OCI-LY1 (cell line): ENCODE measurements around the gene ITGB4.

Experiments
- H2AFZ ChIP-seq: fragments of 200-600 bp; sonication (generic), shearing (Covaris generic); 2 replicates; pipeline ENCODE4 v1.6.0; 2014; ENCODE audit warnings: antibody characterized with exemption, mild to moderate bottlenecking, low read length
- H3F3A ChIP-seq: fragments of 200-600 bp; sonication (generic), shearing (Covaris generic); 2 replicates; pipeline ENCODE4 v1.6.0; 2014; ENCODE audit warnings: mild to moderate bottlenecking, antibody characterized with exemption, low read length, moderate library complexity; ENCODE audit not compliant: insufficient read depth
- H3K27ac ChIP-seq: fragments of 200-600 bp; sonication (generic); 2 replicates; pipeline ENCODE4 v1.5.1; 2014; ENCODE audit warnings: low read length, mixed run types, mild to moderate bottlenecking, low read depth; ENCODE audit not compliant: poor library complexity, severe bottlenecking
- H3K27me3 ChIP-seq: fragments of 200-600 bp; sonication (generic); 2 replicates; pipeline ENCODE4 v1.6.0; 2014; ENCODE audit warnings: antibody characterized with exemption, mild to moderate bottlenecking, low read length, moderate library complexity; ENCODE audit not compliant: insufficient read depth
- H3K36me3 ChIP-seq: fragments of 200-600 bp; sonication (generic); 2 replicates; pipeline ENCODE4 v1.6.1; 2014; ENCODE audit warnings: mild to moderate bottlenecking, antibody characterized with exemption, low read length, moderate library complexity, mixed read lengths; ENCODE audit not compliant: insufficient read depth
- H3K4me1 ChIP-seq: fragments of 200-600 bp; sonication (generic); 2 replicates; pipeline ENCODE4 v1.5.1; 2014; ENCODE audit warnings: mild to moderate bottlenecking, low read length, moderate library complexity; ENCODE audit not compliant: insufficient read depth, severe bottlenecking
- H3K4me2 ChIP-seq: fragments of 200-600 bp; sonication (generic), shearing (Covaris generic); 2 replicates; pipeline ENCODE4 v1.6.1; 2014; ENCODE audit warnings: low read length
- H3K4me3 ChIP-seq: fragments of 200-600 bp; sonication (generic); 2 replicates; pipeline ENCODE4 v1.5.1; 2014; ENCODE audit warnings: low read length, low read depth, mild to moderate bottlenecking, mixed read lengths; ENCODE audit not compliant: poor library complexity, severe bottlenecking
- H3K79me2 ChIP-seq: fragments of 200-600 bp; shearing (Covaris generic); 2 replicates; pipeline ENCODE4 v1.6.1; 2016; ENCODE audit warnings: mixed run types, low read length, mixed read lengths; ENCODE audit not compliant: insufficient read depth
- H3K9ac ChIP-seq: fragments of 200-600 bp; sonication (generic), shearing (Covaris generic); 2 replicates; pipeline ENCODE4 v1.6.1; 2014; ENCODE audit warnings: mild to moderate bottlenecking, low read length, mixed read lengths
- H3K9me2 ChIP-seq: fragments of 200-600 bp; sonication (generic), shearing (Covaris generic); 2 replicates; pipeline ENCODE4 v1.6.1; 2014; ENCODE audit warnings: low read depth, mild to moderate bottlenecking, low read length, mixed read lengths
- H3K9me3 ChIP-seq: fragments of 200-600 bp; shearing (Covaris generic); 2 replicates; pipeline ENCODE4 v1.6.1; 2014; ENCODE audit warnings: low read length, mixed read lengths
- H4K20me1 ChIP-seq: fragments of 200-600 bp; sonication (generic), shearing (Covaris generic); 2 replicates; pipeline ENCODE4 v1.6.0; 2016; ENCODE audit warnings: mild to moderate bottlenecking, low read length; ENCODE audit not compliant: insufficient read depth
- CTCF ChIP-seq: fragments of 200-600 bp; sonication (generic), shearing (Covaris generic); IDR thresholded peaks from 2 replicates; pipeline ENCODE4 v1.5.1; 2017; ENCODE audit warnings: mild to moderate bottlenecking, antibody characterized with exemption, low read length, moderate library complexity, mixed read lengths
- EZH2 ChIP-seq: fragments of 200-600 bp; sonication (generic), shearing (Covaris generic); IDR thresholded peaks from 2 replicates; pipeline ENCODE4 v1.8.0; 2017; ENCODE audit warnings: borderline replicate concordance, mixed run types, mild to moderate bottlenecking, antibody characterized with exemption, low read length, moderate library complexity, mixed read lengths

The ITGB4 gene

GRCh38 chr17:75795820-75796607 is 74.8 kb downstream of the ITGB4 start:
- H3K27ac ChIP-seq: no peak overlapping the region
- no peaks in the 10 kb centered on the region for H3K4me1 ChIP-seq
- H4K20me1 ChIP-seq: no peaks in the 10 kb centered on the region
- H3F3A ChIP-seq: no peaks in the 10 kb centered on the region
- no peak overlapping the region for H3K4me3 ChIP-seq
- H2AFZ ChIP-seq: no peak overlapping the region
- no peaks in the 10 kb centered on the region for H3K27me3 ChIP-seq
- no peak for TF ChIP-seq EZH2
- no peak for TF ChIP-seq CTCF
- peaks cover 56% of the 10 kb centered on the region for H3K79me2 ChIP-seq
- H3K4me2 ChIP-seq: no peak overlapping the region
- no peaks in the 10 kb centered on the region for H3K9me2 ChIP-seq
- H3K36me3 ChIP-seq: peaks cover 90% of the 10 kb centered on the region
- no peak overlapping the region for H3K9ac ChIP-seq
- no peaks in the 10 kb centered on the region for H3K9me3 ChIP-seq

GRCh38 chr17:75799402-75799801 is 78.1 kb downstream of the ITGB4 start:
- Histone ChIP-seq H3K9ac (no peak overlapping the region), H3K27ac (no peak overlapping the region), H3K4me1 (no peaks in the 10 kb centered on the region), H3K4me2 (no peak overlapping the region), H3K4me3 (no peak overlapping the region), H2AFZ (no peak overlapping the region), H3K79me2 (peaks cover 40% of the 10 kb centered on the region), H3F3A (no peaks in the 10 kb centered on the region), H3K9me2 (no peaks in the 10 kb centered on the region), H3K9me3 (no peaks in the 10 kb centered on the region), H3K27me3 (no peaks in the 10 kb centered on the region), H4K20me1 (no peaks in the 10 kb centered on the region), H3K36me3 (peaks cover 78% of the 10 kb centered on the region)
- no peak for TF ChIP-seq CTCF

GRCh38 chr17:75803883-75804282 is 82.6 kb downstream of the ITGB4 start:
- Histone ChIP-seq H2AFZ (no peak overlapping the region), H3K79me2 (peaks cover 19% of the 10 kb centered on the region), H3K4me1 (peaks cover 5% of the 10 kb centered on the region), H3K9ac (no peak overlapping the region), H3K4me2 (no peak overlapping the region), H3K27ac (no peak overlapping the region), H3K36me3 (peaks cover 43% of the 10 kb centered on the region), H3K27me3 (no peaks in the 10 kb centered on the region), H4K20me1 (no peaks in the 10 kb centered on the region), H3F3A (no peaks in the 10 kb centered on the region), H3K4me3 (no peak overlapping the region), H3K9me2 (no peaks in the 10 kb centered on the region), H3K9me3 (no peaks in the 10 kb centered on the region)
- TF ChIP-seq CTCF (no peak), EZH2 (no peak)
